Activated CD4-positive, CD25-positive, alpha-beta regulatory T cell treated with anti-CD3 and anti-CD28 coated beads, Interleukin-2, amount 50 U/mL, for 24 hours (primary cell): ENCODE measurements around the gene RAB3C.

Experiments
- ATAC-seq, 2 donors: fragments of 150-1000 bp; cut with Tn5 transposase; one replicate each; pipeline ENCODE4 v1.10.0; 2021; ENCODE audit warnings: mild to moderate bottlenecking in 1 of 2, moderate library complexity in 1 of 2

RAB3C gene

DNA sequence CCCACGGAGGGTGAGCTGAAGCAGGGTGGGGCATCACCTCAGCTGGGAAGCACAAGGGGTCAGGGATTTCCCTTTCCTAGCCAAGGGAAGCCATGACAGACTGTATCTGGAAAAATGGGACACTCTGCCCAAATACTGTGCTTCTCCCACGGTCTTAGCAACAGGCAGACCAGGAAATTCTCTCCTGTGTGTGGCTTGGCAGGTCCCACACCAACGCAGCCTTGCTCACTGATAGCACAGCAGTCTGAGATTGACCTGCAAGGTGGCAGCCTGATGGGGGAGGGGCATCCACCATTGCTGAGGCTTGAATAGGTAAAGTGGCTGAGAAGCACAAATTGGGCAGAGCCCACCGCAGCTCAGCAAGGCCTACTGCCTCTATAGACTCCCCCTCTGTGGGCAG, 23.2 kb downstream of the RAB3C start:
- no peak for ATAC-seq

DNA sequence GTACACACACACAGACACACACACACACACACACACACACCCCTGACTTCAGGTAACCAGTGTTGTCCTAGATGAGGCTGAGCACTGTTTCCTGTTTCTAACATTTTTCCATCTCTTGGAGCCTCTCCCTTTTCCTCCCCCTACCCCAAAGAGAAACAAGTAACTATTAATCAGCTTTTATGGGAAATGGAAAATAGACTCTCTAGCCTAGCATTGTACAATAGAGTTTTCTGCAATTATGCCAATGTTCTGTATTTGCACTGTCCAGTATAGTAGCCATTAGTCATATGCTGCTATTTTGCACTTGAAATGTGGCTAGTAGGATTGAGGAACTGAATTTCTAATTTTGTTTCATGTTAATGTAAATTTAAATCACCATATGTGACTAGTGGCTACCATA, 33.1 kb downstream of the RAB3C start:
- ATAC-seq: no peak

DNA sequence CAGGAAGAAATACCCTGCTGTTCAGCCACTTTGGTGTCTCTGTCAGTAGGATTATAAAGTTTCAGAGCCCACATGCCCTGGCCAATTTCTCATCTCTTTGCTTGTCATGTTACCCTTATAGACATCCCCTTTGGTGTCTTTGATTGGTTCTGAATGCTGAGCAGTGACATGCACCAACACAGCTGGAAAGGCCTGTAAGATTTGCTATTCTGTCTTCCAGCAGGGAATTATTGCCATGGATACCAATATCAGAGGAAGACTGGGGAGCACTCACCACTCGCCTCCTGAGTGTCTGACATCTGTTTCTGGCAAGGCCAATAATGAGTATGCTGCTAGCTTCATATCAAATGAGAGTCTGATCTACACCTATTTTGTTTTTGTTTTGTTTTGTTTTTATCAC, 34.4 kb downstream of the RAB3C start:
- no peak for ATAC-seq

DNA sequence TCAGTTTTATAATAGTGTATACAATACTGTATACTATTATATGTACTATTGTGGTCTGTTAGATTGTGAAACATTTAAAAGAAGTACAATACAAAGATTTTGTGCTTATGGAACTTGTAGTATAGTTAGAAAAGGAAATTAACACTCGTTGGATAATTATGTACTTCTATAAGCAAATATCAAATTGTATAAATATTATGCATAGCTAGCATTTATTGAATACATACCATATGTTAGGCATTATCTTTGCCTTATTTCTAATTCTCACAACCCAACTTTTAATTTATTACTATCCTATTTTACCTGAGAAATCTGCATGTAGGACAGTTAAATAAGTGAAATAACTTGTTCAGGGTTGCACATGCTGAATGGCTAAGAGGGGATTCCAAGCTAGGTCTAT, 37.5 kb downstream of the RAB3C start:
- ATAC-seq: no peak

DNA sequence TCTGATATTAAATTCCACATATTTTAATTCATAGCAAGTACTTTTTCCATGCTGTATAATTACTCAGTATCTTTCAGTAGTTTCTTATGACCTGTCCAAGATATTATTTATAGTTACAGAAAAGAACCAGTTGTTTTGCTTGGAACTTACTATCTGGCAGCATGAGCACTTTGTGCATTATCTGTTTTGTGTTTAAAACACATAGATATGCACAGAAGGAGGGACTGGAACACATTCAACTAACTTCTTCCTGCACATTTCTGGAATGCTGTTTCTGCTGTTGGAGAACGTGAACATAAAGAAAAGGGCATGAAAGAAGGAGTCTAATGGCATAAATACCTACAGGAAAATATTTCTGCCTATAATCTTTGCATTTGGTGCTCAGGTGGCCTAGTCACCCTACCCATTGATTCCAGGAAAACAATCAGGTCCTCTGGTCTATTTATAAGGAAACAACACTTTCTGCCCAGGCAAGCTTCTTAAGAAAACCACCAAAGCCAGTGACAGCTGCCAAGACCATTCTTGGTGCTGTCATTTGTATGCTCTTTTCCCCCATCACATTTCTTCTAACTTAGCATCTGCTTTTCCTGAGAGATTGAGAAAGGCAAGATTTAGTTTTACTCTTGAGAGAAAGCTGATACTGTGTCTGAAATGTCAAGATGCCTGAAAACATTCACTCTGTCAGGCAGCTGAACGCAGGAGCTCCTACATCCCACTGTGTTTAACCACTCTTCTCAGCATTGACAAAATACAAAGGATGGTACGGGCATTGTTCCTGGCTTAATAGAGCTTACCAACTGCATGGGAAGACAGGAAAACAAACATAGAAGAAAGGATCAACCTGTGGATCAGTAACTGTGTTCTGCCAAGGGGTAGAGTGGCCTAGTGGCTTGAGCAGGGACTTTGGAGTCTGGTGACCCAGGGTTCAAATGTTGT, 40.3 kb downstream of the RAB3C start:
- no peak for ATAC-seq

DNA sequence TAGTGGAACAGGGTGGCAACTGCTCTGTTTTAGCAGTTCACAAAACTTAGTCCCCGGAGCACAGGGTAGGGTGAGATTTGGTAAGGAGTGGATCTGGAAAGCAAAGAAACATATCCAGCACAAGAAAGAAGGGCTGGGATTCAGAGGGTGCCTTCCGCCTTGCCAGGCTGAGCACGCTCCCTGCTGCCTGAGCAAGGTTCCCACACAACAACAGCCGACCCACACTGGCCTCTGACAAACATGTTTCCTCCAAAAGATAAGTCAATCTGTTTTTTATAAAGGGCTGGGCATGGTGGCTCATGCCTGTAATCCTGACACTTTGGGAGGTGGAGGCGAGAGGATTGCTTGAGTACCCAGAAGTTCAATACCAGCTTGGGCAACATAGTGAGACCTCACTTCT, 45.8 kb downstream of the RAB3C start:
- no peak for ATAC-seq

DNA sequence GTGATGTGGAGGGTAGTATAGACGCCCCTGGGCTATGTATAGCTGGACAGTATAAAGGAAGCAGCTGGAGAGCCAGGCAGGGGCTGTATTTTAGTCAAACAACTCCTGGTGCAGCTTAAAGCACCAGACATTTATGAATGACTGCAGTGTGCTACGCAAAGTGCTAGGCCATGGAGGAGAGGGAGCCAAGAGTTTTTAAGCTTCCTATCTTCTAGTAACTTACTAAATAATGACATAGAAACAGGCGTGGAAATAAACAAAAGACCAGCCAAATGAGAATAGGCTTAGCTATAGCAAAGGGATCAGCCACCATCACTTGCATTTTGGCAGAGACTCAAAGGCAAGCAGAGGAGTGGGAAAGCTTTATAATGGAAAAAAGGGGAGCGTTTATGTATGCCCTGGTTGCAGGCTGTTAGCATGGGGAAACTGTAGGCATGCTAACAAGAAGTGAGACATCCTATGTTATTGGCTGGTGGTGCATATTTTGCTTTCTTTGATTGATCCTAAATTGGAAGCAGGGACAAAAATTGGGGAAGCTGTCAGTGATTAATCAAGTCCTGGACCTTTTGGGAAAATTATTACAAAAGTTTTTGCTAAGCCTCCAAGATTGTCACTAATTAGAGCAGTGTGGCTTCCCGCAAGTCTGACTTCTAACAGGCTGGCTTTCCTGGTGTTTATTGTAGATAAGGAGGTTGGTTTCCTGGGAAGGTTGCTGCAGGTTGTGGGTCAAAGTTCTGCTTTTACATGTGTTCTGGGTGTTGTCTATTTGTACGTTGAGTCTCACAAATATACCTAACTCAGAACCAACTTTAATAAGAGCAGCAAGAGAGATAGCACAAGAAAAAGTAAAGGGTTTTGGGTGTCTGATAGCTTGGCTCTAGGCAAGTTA, 46.6 kb downstream of the RAB3C start:
- ATAC-seq: no peak

DNA sequence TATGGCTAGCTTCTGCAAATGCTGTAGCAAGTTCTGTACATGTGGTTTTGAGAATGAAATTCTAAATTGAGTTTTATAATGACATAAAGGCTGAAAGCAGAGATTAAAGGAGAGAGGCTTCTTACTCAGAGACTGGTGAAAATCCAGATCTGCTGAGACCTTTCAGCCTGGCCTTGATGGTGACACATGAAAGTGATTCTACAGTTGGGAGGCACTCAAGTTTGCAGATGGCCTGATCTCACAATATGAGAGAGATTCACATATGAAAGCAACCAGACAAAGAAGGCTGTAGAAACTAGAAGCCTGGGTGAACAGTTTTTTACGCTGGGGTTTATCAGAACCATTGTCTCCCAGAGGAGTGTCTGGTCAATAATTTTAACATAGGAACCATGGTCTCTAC, 49.0 kb downstream of the RAB3C start:
- no peak for ATAC-seq

DNA sequence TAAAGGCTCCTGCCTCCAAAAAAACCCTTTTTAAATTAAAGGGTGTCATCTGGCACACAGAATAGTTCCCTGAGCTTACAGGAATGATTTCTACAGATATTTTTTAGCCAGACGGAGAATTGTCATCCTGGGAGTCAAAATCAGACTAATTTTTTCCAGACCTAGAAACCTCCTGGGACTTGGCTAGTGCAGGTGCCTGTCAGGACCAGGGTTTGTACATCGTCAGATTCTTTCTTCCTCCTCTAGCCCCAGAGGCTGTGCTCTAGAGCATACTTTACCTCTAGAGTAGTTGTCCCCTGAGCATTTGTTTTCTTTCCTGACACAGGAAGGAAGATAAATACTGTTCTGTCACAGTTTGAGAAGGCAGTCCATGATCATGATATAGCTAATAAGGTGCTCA, 52.5 kb downstream of the RAB3C start:
- ATAC-seq: no peak

DNA sequence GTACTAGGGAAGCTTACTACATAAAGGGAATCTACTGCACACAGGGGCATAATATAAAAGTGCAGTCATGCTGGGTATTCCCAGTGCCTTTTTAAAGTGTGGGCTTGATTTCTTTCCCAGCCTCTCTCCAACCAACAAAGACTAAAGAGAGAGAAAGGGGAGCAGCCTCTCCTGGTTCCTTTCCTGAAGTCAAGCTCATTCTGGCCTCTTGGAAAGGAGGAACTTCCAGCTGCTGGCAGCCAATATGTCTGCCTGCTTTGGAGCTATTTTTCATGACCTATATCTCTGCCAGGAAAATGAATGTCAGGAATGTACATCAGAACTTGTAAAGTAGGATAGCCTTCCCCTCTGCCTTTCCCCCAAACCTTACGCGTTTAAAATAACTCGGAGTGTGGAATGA, 57.1 kb downstream of the RAB3C start:
- ATAC-seq: no peak

DNA sequence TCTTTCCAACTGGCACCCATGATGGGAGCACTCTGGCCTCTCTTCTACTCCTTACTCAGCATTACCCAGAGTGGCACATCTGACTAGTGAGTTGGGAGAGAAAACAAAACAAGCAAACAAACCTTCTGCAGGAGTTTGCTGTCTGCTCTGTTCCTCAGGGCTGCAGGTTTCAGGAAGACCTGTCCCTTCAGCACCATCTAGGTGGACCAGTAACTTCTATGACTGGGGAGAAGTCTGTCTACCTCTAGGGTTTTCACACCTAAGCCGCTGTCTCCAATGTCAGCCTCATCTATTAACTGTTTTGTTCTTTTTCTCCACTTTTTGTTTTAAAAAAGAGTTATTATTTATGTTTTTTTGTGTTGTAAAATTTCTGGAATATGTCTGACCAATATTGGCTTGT, 58.7 kb downstream of the RAB3C start:
- no peak for ATAC-seq

DNA sequence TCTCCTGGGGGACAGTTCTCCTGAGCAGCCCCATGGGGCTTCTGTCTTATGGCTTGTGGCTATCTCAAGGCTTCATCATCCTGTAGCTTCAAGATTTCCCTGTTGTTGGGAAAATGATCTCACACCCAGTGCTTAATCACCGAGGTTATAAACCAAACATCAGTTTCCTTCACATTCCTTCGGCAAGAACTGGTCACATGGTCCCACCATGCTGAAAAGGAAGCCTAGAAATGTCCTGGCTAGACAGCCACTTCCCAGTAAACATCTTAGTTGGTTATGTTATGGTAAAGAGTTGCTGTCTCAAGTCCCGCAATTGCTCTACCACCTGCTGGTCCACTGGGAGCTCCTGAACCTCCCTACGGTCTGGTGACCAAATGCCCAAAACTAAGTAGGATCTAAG, 66.0 kb downstream of the RAB3C start:
- no peak for ATAC-seq

DNA sequence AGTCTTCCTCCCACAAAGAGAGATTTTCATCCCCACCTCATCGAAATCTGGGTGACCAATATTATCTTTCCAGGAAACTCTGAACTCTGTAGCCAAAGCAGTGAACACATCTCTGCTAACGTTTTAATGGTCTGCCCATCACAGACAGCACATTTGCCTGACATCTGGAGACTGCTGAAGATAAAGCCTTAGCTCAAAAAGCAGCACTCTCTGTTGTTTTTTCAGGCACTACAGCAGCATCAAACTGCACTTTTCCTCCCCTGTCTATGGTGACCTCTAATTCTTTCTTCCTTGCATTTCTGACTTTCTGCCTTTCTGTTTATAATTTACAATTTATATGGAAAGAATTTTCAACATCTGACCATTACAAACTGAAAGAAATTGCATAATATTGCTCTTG, 66.8 kb downstream of the RAB3C start:
- ATAC-seq: no peak

DNA sequence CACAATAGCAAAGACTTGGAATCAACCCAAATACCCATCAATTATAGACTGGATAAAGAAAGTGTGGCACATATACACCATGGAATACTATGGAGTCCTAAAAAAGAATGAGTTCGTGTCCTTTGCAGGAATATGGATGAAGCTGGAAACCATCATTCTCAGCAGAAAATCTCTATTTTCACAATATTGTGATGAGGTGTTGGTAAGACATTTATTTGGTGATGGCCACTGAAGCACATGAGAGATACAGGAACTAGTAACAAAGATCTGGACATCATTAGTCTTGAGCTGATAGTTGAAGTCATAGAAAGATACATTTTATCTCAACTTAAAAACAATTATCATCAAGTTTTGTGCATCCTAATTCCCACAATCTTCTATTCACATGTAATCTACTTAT, 70.6 kb downstream of the RAB3C start:
- no peak for ATAC-seq

DNA sequence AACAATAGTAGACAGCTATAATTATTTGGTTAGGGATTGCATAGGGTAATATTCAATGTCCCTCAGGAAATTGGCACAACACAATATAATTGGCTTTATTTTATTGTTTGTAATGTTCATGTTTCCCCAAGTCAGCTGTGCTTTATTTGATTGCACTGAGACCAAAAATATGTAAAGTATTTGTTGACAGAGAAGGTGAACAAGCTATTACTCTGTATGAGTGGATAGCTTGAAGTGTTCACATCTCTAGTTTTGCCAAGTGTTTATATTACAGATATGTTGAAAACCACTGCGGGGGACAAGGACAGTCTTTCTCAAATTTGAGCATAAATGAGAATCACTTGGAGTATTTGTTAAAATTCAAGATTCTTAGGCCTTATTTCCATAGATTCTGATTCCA, 83.3 kb downstream of the RAB3C start:
- ATAC-seq: no peak

DNA sequence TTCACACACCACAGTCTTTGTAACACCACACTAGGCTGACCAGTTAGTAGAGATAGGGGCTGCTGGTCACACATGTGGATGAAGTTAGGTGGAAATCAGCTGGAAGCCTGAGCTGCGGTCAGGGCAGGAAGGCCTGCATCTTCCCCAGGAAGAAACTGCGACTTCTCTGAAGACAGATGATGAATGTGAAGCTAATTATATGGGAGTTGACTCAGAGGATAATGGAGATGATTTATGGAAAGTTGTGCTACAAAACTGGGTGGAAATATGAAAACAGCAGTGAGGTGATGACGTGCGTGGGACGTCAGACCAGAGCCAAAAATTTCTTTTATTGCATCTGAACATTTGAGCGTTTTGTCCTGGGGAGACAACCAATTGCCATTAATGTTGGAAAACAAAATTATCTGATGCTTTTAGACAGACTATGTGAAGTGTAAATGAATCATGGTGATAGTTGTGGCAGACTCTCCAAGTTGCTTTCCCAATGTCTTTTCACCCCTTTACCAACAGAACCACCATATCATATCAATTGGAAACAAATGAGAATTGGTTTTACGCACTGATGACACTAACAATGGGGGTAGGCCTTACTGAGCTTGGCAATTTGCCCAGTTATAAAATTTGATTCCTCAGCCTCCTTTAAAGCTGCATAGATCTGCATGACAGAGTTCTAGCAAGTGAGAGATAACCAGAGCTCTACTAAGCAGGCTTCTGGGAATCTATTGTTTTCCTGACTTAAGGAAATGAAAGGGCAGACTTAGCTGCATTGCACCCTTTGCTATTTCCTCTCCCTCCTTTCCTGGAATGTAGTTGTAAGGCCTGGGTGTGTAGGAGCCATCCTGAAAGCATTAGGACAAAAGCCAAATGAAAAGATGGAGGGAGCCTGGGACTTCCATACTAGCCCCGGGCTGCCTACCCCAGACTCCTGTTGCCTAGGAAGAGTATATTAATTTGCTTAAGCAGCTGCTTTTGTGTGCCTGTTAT, 84.0 kb downstream of the RAB3C start:
- ATAC-seq: no peak

DNA sequence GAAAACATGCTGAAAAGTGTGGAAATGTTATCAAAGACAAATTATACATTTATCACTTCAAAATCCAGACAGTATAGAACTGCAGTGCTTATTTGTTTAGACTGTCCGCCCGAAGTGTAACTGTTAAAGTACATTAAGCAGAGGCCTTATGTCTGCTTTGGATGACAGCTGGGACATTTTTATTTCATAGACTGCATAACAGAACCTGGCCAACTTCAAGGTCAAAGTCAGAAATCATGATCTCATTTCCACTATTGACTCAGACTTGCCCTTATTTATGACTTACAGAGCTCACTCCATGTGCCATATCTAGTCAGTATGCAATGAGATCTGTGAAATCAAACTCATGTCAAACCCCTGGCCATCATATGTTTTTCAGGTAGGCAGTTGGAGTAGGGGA, 87.7 kb downstream of the RAB3C start:
- no peak for ATAC-seq

DNA sequence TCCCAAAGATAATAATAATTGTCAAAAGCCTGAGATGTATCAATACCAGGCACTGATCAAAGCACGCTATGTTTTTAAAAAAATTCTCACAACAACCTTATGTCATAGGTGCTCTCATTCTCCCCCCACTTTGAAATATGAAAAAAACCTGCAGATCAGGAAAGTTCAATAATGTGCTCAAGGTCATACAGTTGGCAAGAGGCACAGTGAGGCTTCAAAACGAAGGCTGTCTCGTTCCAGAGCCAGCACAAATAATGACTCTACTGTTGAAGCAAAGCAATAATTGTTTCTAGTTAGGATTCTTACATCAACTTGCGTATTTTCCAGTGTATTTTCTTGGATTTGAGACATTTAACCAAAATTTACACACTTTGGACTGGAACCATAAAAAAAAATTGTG, 88.3 kb downstream of the RAB3C start:
- no peak for ATAC-seq

DNA sequence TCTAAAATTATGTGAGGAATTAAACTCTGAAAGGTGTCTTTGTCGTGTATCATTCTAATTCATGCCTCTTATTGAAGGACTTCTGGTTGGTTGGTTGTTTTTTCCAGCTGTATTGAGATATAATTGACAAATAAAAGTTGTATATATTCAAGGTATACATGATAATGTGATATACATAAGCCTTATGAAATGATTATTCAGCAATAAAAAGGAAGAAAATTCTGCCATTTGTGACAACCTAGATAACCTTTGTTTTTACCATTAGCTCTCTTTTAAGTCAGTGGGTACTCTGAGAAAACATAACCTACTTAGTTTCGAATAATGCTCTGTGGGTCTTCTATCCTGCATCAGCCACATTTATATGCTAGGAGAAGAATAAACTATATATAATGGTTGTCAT, 89.6 kb downstream of the RAB3C start:
- no peak for ATAC-seq

DNA sequence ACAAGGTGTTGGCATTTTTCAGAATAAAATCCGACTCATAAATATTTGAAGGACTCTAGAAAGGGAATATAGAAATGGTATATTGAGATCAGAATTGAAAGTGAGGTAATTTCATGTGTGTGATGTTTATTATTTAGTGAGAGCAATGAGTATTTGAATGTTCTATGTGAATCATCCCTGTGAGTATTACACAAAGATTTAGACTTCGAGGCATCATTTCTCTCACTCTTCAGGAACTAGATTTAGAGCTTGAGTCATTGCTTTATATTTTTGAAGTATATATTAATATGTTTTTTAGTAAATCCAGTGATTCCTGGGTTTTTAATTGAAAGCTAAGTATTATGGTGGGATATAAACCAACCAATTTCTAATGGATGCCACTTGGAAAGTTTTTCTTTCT, 91.2 kb downstream of the RAB3C start:
- no peak for ATAC-seq

DNA sequence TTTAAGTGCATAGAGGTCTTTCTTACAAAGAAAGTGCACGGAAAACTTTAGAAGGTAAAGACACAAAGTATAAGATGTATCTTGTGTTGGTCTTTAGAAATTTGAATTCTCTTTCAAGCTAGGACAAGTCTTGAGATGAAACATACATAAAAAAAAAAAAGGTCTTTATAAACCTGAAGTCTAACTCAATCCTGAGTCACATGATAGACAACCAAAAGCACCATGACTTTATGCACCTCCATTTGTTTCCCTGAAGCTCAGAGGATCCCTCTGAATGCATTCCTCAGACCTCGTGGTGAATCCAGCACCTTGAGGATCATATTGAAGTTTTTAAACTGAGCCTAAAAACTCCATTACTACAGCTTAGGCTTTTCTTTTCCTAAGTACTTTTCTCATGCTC, 91.8 kb downstream of the RAB3C start:
- no peak for ATAC-seq

DNA sequence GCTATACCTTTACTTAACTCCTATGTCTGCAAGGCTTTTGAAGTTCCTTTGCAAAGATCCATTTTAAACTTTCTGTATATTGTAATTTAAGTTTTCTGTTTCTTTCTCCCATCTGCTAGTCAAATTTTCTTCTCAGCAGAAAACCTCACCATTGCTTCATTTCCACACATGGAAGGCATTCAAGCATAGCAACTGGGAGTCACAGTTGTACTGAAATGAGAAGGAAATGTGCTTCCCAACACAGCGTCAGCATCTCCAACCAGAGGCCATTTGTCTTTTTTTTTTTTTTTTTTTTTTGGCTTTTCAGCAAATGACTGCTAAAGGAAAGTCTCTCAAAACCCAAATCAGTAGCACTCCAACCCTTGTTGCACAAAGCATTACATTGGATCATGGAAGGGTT, 92.5 kb downstream of the RAB3C start:
- no peak for ATAC-seq

DNA sequence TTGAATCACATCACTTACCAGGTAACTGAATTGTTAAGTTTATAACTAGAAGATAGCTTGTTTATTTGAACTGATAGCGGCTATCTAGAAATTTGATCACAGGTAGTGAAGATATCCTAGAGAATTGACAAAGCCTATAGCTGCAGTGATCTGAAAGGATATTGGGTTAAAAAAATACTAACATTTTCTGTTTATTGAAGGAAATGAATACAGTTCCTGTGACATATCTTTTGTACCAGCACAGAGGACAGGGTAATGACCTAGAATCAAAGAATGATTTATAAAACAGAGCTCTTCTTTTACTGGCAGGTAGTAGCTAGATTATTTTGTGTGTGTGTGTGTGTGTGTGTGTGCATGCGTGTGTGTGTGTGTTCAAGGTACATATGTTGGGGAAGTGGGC, 94.8 kb downstream of the RAB3C start:
- ATAC-seq: no peak
